T-helper 9 cell (primary cell): ENCODE data around the gene UBASH3A.

Experiments used
- DNase-seq: peaks from one replicate; pipeline ENCODE4 v3.0.0-alpha.2; 2020
- total RNA-seq, 2 donors: gene quantifications; one replicate each; lab custom pipeline; 2026; lab: John Stamatoyannopoulos, UW

UBASH3A gene
- total RNA-seq, result 46.6 to 88.6 reads per million in 2 donors

- peak; percentile 34 for DNase-seq
Observed at GRCh38 chr21:42403611-42404231, at the start of gene UBASH3A. TSS of gene UBASH3A (plus strand) at chr21:42403902. CDS start at chr21:42403946, 44 bp downstream.

- no peak for DNase-seq
Observed at GRCh38 chr21:42356046-42356445, 47.7 kb upstream of the UBASH3A start.

GRCh38 chr21:42356650-42357049 is 47.1 kb upstream of the UBASH3A start:
- DNase-seq, result no peak

- DNase-seq, result no peak
Observed at GRCh38 chr21:42357307-42357706, 46.4 kb upstream of the UBASH3A start.

- no peak for DNase-seq
Observed at GRCh38 chr21:42358261-42358660, 45.4 kb upstream of the UBASH3A start.

- DNase-seq, result no peak
Observed at GRCh38 chr21:42358937-42359336, 44.8 kb upstream of the UBASH3A start.

- no peak for DNase-seq
Observed at GRCh38 chr21:42360317-42360716, 43.4 kb upstream of the UBASH3A start.

- no peak for DNase-seq
Observed at GRCh38 chr21:42361286-42361685, 42.4 kb upstream of the UBASH3A start.

- no peak for DNase-seq
Observed at GRCh38 chr21:42362198-42362597, 41.5 kb upstream of the UBASH3A start.

- DNase-seq, result no peak
Observed at GRCh38 chr21:42362700-42363099, 41.0 kb upstream of the UBASH3A start.

- no peak for DNase-seq
Observed at GRCh38 chr21:42363312-42363711, 40.4 kb upstream of the UBASH3A start.

- DNase-seq, result no peak
Observed at GRCh38 chr21:42364304-42364865, 39.3 kb upstream of the UBASH3A start.

- DNase-seq, result no peak
Observed at GRCh38 chr21:42365770-42366169, 37.9 kb upstream of the UBASH3A start.

GRCh38 chr21:42366292-42367010 is 37.3 kb upstream of the UBASH3A start, which contains the start of gene TFF1:
TSS of gene TFF1 (minus strand) at chr21:42366535. CDS start at chr21:42366495, 40 bp downstream.
- no peak for DNase-seq

- DNase-seq, result no peak
Observed at GRCh38 chr21:42367367-42368165, 36.1 kb upstream of the UBASH3A start.

- DNase-seq, result no peak
Observed at GRCh38 chr21:42369821-42370220, 33.9 kb upstream of the UBASH3A start.

- no peak for DNase-seq
Observed at GRCh38 chr21:42370894-42371654, 32.6 kb upstream of the UBASH3A start.

GRCh38 chr21:42373196-42373907 is 30.4 kb upstream of the UBASH3A start:
- DNase-seq, result no peak

GRCh38 chr21:42373908-42374455 is 29.7 kb upstream of the UBASH3A start:
- DNase-seq, result no peak

GRCh38 chr21:42374457-42374856 is 29.2 kb upstream of the UBASH3A start:
- DNase-seq, result no peak

GRCh38 chr21:42374864-42375499 is 28.7 kb upstream of the UBASH3A start:
- DNase-seq, result no peak
